Activated T-cell treated with anti-CD3 and anti-CD28 coated beads for 1 hour (primary cell): ENCODE data around the gene RDH11.

Source experiments
- DNase-seq: peaks from one replicate; pipeline ENCODE4 v3.0.0-alpha.2; 2020; ENCODE audit warnings: low read depth

RDH11 gene

DNA sequence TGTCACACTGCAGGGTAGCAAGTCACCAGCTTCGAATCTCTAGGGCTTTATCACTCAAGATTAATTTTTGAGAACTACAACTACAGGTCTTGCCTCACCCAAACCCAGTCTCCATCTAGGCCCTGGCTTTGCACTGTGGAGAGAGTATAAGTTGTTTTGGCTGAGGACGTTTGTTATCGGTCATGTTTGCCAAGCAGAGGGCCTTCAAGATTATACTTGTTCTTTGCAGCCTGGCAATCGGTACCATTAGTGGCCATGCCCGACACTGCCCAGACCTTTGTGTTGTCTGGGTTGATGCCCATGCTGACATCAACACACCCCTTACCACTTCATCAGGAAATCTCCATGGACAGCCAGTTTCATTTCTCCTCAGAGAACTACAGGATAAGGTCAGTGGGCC, 50.1 kb downstream of the RDH11 start:
- DNase-seq, result no peak

GRCh38 chr14:67644428-67644827, 51.1 kb downstream of the RDH11 start:
- DNase-seq, result no peak

GRCh38 chr14:67643713-67644112, 51.9 kb downstream of the RDH11 start:
- no peak for DNase-seq

- DNase-seq, result no peak
These were observed 53.4 kb downstream of the RDH11 start for GRCh38 chr14:67641902-67642749.

DNA sequence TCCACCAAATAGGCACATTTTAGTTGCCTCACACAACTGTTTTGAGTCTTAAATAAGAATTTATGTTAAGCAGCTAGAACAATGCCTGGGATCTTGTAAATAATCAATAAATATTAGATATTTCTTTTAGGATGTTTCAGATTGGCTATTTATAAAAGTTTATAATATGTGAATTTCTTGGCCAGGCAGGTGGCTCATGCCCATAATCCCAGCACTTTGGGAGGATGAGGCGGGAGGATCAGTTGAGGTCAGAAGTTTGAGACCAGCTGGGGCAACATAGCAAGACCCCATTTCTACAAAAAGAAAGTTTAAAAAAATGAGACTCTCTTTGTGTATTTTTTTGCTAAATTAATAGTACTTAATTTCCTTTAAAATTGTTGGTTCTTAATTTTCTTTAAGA, 54.1 kb downstream of the RDH11 start:
- DNase-seq, result no peak

- DNase-seq, result no peak
These were observed 56.9 kb downstream of the RDH11 start for GRCh38 chr14:67638642-67639041.

GRCh38 chr14:67636361-67636919, 59.1 kb downstream of the RDH11 start:
- no peak for DNase-seq

DNA sequence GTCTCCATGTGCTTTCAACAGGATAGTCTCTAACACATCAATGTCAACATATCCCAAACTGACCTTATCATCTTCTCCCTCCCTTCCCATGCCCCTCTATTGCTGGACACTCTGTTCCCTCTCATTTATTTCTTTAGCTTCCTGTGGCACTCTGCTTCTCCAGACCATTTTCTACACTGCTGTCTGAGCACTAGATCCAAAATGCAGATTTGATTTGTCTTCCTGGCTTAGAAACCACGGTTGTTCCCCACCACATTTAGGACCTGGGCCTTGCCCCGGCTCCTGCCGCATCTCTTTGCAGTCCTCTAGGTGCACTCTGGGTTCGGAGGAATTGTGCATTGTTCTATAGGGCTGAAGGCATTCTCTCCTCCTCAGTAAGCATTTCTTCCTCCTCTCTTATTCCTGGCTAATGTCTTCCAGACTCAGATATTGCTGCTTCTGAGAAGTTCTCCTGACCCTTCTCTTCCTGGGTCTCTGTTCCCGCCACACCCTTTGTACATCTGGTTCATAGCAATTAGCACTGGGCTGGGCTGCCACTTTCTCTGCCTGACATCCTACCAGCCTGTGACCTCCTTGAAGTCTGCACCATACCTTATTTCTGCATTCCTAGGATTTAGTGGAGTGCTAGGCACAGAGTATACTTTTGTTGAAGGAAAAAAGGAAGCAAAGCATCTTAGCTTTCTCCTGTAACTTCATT, 62.0 kb downstream of the RDH11 start:
- DNase-seq, result no peak

DNA sequence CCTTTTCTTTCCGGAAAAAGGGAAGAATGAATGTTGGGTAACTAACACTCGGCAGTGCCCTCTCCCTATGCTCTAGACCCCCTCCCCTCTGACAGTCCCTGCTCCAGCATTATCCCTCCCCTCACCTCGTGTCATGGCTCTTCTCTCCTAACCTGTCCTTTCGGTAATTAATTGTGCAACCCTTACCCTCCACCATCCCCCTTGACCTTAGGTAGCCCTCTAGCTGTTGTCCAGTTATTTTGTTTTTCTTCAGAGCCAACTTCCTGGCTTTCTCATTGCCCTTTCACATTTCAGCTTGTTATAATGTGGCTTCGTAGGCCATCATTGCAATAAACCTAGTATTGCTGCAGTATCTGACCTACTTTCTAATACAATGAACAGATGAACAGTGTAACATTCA, 64.6 kb downstream of the RDH11 start:
- DNase-seq, result no peak

DNA sequence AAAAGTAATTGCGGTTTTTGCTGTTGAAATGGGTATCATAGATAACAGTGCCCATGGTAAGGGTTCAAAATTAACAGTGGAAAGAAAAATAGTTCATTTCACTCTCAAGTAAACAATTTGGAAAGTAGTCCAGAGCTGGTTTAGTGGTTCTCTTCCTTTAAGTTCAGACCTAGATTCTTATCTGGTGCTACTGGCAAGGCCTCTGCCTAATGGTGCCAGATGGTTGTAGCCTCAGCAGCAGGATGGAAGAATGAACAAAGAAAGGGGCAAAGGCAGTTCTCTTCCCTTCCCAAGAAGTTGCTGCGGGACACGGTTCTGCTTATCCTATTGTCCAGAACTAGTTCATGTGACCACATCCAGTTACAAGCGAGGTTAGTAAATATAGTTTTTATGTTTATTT, 65.4 kb downstream of the RDH11 start:
- no peak for DNase-seq

DNA sequence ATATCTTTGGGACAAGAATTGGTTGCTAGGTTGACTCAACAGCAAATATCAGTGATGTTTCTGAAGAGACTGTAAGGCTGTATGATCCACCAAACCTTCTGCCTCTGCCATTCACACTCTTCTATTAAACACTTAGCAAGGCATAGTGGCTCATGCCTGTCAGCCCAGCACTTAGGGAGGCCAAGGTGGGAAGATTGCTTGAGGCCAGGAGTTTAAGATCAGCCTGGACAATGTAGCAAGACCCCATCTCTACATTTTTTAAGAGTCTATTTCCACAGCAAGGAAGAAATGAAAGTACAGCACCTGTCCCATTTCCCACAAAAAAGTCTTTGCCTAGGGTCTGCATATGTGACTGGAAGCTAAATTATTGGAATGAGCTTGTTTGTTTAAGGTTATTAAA, 68.0 kb downstream of the RDH11 start:
- DNase-seq, result no peak
